ENCODE results near the gene CYP4F22. TPM values are rescaled to one million over a fixed set of nuclear protein-coding genes. Genes with fewer than 3 reads are reported as not detected.

Gene CYP4F22
- total RNA-seq, 1 donor from 2014 or later: not detected

DNA sequence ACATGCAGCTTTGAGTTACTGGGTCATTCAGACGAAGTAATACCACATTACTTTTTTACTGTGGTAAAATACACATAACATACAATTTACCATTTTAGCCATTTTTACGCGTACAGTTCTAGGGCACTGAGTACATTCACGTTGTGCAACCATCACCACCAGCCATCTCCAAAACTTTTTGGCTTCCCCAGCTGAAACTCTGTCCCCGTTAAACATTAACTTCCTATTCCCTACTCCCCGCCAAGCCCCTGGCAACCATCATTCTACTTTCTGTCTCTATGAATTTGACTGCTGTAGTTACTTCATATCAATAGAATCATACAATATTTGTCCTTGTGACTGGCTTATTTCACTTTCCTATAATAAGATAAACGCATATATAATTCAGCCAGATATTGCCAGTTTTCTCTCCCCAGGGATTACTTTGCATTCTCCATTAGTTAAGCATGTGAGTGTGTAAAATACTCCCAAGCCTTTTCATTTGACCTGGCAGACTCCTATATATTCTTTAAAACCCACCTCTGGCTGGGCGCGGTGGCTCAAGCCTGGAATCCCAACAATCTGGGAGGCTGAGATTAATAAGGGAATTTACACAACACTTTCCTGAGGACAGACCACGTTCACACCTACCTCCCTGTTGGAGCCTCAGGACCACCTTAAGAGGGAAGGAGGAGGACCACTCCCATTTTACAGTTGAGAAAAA, 10.0 kb upstream of the CYP4F22 start:
- no peaks in the 10 kb centered on the region for H3K9me3 Mint-ChIP-seq (ENCODE audit: unreplicated experiment)
- no peak overlapping the region for H3K4me3 Mint-ChIP-seq (ENCODE audit: unreplicated experiment)
- DNase-seq (ENCODE audit: extremely low spot score, unreplicated experiment): no peak
- TF ChIP-seq, protein P1, sequence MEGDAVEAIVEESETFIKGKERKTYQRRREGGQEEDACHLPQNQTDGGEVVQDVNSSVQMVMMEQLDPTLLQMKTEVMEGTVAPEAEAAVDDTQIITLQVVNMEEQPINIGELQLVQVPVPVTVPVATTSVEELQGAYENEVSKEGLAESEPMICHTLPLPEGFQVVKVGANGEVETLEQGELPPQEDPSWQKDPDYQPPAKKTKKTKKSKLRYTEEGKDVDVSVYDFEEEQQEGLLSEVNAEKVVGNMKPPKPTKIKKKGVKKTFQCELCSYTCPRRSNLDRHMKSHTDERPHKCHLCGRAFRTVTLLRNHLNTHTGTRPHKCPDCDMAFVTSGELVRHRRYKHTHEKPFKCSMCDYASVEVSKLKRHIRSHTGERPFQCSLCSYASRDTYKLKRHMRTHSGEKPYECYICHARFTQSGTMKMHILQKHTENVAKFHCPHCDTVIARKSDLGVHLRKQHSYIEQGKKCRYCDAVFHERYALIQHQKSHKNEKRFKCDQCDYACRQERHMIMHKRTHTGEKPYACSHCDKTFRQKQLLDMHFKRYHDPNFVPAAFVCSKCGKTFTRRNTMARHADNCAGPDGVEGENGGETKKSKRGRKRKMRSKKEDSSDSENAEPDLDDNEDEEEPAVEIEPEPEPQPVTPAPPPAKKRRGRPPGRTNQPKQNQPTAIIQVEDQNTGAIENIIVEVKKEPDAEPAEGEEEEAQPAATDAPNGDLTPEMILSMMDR (IDR thresholded peaks at IDR 0.05): no peak
- H3K4me1 Mint-ChIP-seq (ENCODE audit: unreplicated experiment): no peaks in the 10 kb centered on the region
- H3K36me3 Mint-ChIP-seq (ENCODE audit: unreplicated experiment): no peaks in the 10 kb centered on the region
- peaks cover 4% of the 10 kb centered on the region for H3K27me3 Mint-ChIP-seq (ENCODE audit: unreplicated experiment)
- no peak overlapping the region for H3K27ac Mint-ChIP-seq (ENCODE audit: unreplicated experiment)

DNA sequence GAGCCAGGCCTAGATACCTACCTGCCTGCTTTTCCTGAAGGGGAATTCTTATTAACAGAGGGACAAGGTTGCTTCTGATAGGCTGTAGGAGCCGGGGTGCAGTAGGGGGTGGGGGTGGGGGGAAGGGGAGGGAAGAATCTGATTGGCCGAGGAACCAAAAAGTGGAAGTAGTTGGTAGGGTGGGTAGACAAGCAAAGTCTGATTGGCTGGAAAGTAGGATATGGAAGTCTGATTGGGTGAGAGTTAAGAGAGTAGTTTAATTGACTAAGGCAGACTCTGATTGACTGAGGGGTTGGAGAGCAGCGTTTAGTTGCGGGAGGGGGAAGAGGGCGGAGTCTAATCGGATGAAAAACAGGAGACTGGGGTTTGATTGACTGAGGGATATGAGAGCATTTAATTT, 9.4 kb upstream of the CYP4F22 start:
- Mint-ChIP-seq H3K4me3 (ENCODE audit: unreplicated experiment) (no peak overlapping the region), H3K27me3 (ENCODE audit: unreplicated experiment) (peaks cover 4% of the 10 kb centered on the region), H3K27ac (ENCODE audit: unreplicated experiment) (no peak overlapping the region), H3K4me1 (ENCODE audit: unreplicated experiment) (no peaks in the 10 kb centered on the region), H3K9me3 (ENCODE audit: unreplicated experiment) (no peaks in the 10 kb centered on the region), H3K36me3 (ENCODE audit: unreplicated experiment) (no peaks in the 10 kb centered on the region)
- TF ChIP-seq, protein P1 (IDR thresholded peaks at IDR 0.05): no peak
- DNase-seq (ENCODE audit: extremely low spot score, unreplicated experiment): no peak

DNA sequence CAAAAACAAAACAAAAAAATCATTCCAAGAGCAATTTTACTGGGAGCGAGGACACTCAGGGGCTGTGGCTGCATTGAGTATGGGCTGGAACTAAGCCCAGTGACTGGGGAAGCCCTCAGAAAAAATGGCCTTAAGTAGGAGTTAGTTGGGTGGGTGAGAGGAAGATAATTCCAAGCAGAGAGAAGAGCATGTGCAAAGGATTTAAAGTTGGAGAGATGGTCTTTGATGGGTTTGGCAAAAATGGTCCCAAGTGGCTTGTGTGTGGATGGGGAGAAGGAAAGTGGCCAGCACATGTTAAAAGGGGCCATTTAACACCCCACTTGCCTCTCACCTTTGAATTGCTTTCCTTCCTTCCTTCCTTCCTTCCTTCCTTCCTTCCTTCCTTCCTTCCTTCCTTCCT, 6.7 kb upstream of the CYP4F22 start:
- peaks cover 7% of the 10 kb centered on the region for H3K27me3 Mint-ChIP-seq (ENCODE audit: unreplicated experiment)

DNA sequence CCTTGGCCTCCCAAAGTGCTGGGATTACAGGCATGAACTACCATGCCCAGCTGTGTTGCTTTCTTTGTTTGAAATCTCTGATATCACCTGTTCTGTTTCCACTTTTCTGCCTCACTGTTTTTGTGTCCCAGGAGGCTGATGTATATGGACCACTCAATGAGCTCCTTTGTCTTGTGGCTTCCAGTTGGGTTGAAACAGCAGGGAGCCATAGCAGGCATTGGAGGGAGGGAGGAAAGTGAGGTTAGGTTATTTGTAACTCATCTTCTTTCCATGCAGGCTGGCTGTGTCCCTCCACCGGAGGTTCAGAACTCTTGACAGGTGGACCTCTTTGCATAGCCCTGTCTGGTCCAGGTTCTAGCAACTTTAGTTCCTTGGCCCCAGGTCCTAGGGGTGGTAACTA, 6.1 kb upstream of the CYP4F22 start:
- H3K9me3 Mint-ChIP-seq (ENCODE audit: unreplicated experiment): no peaks in the 10 kb centered on the region
- TF ChIP-seq, protein P1 (IDR thresholded peaks at IDR 0.05): no peak
- H3K27me3 Mint-ChIP-seq (ENCODE audit: unreplicated experiment): peaks cover 8% of the 10 kb centered on the region
- H3K4me1 Mint-ChIP-seq (ENCODE audit: unreplicated experiment): no peaks in the 10 kb centered on the region
- no peak overlapping the region for H3K27ac Mint-ChIP-seq (ENCODE audit: unreplicated experiment)
- H3K36me3 Mint-ChIP-seq (ENCODE audit: unreplicated experiment): no peaks in the 10 kb centered on the region
- DNase-seq (ENCODE audit: extremely low spot score, unreplicated experiment): no peak
- no peak overlapping the region for H3K4me3 Mint-ChIP-seq (ENCODE audit: unreplicated experiment)

More for the DNA sequence above, 6.7 kb upstream of the CYP4F22 start:
- TF ChIP-seq, protein P1 (IDR thresholded peaks at IDR 0.05): no peak
- no peaks in the 10 kb centered on the region for H3K4me1 Mint-ChIP-seq (ENCODE audit: unreplicated experiment)
- H3K27ac Mint-ChIP-seq (ENCODE audit: unreplicated experiment): no peak overlapping the region
- H3K4me3 Mint-ChIP-seq (ENCODE audit: unreplicated experiment): no peak overlapping the region
- H3K9me3 Mint-ChIP-seq (ENCODE audit: unreplicated experiment): no peaks in the 10 kb centered on the region
- H3K36me3 Mint-ChIP-seq (ENCODE audit: unreplicated experiment): no peaks in the 10 kb centered on the region
- DNase-seq (ENCODE audit: extremely low spot score, unreplicated experiment): no peak

DNA sequence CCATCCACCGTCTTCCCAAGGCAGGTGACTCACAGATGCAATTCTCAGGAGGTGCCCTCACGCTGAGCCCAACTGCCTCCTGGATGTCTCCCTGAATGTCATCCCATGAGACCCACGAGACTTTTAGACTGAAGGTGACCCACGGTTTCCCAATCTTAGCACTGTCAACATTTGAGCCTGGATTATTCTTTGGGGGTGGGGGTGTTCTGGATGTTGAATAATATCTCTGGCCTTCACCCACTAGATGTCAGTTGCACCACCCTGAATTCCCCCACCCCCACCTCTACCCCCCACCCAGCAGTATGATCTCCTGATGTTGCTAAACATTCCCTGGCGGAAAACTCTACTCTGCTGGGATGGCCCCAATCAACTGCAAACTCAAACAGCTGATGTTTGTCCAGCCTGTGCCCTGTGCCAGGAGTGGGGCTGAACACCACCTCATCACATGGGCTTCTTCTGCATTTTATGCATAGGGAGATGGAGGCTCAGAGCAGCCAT, 2.2 kb upstream of the CYP4F22 start:
- no peaks in the 10 kb centered on the region for H3K4me1 Mint-ChIP-seq (ENCODE audit: unreplicated experiment)
- no peaks in the 10 kb centered on the region for H3K36me3 Mint-ChIP-seq (ENCODE audit: unreplicated experiment)
- H3K9me3 Mint-ChIP-seq (ENCODE audit: unreplicated experiment): no peaks in the 10 kb centered on the region
- no peak for DNase-seq (ENCODE audit: extremely low spot score, unreplicated experiment)
- no peak overlapping the region for H3K4me3 Mint-ChIP-seq (ENCODE audit: unreplicated experiment)
- TF ChIP-seq, protein P1 (IDR thresholded peaks at IDR 0.05): no peak
- no peak overlapping the region for H3K27ac Mint-ChIP-seq (ENCODE audit: unreplicated experiment)
- peaks cover 8% of the 10 kb centered on the region for H3K27me3 Mint-ChIP-seq (ENCODE audit: unreplicated experiment)

Measured in osteocyte (in vitro differentiated cells).